ENCODE data around the gene TAF4B. TPM values are rescaled to one million over a fixed set of nuclear protein-coding genes. Genes with fewer than 3 reads are reported as not detected.
A peak's percentile ranks its signal among the peaks of the same experiment; 100 is the strongest.

TAF4B gene
- total and polyA plus RNA-seq, 9 of the 15 experiments (the other 6 are each of a cell fraction or from before 2014, with no cell fraction given) = 4.5 to 25.3 (median 20.5) TPM

DNA sequence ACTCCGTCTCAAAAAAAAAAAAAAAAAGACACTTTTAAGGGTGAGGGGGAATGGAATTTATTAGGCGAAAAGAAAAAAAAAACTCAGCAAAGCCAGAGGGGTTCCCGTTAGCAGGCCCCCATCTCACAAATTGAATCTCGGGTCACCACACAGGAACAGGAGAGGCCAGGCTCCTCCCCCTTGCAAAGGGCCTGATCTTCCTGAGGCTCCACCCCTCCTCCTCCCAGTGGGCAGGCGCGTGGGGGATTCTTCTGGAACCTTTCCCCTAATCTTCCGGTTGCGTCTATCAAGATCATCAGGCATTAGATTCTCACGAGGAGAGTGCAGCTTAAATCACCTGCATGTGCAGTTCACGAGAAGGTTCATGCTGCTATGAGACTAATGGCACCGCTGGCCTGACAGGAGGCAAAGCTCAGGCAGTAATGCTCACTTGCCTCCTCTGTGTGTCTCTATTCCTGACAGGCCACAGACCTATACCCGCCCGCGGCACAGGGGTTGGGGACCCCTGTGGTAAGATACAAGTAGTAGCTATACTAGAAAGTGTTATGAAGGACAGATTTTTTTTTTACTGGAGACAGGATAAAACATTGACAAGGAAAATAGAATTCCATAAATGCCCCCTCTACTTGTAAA, 45.8 kb downstream of the TAF4B start:
- H3K4me2 ChIP-seq (ENCODE audit: insufficient read depth, low read length) = no peak overlapping the region
- POLR2A ChIA-PET = no interaction called here
- BruUV-seq (replicated peaks) = no TSS peak
- no peak for FAIRE-seq
- peaks cover 46% of the 10 kb centered on the region for H3K36me3 ChIP-seq (ENCODE audit: control insufficient read depth, insufficient read depth, low read length)
- WGBS (ENCODE audit: insufficient coverage, low coverage, missing lambda C conversion rate) = 77% methylated on average over 12 of the region's 14 CpGs
- H3K9me1 ChIP-seq (ENCODE audit: control insufficient read depth, insufficient read depth, low read length) = no peaks in the 10 kb centered on the region
- in situ Hi-C loops (cut with MboI) = no loop called here
- no peak overlapping the region for H3K4me3 ChIP-seq
- H2AFZ ChIP-seq (ENCODE audit: low read depth, low read length) = no peak overlapping the region
- intact Hi-C loops (cut with micrococcal nuclease) = loop anchor here (5.0 kb wide), 1 partner anchor 45 kb away; the partner anchor contains the start of gene TAF4B
- no peaks in the 10 kb centered on the region for H4K20me1 ChIP-seq (replicated peaks; ENCODE audit: control insufficient read depth, insufficient read depth, low read length)
- H3K27ac ChIP-seq (ENCODE audit: extremely low read depth, low read depth, low read length) = no peak overlapping the region
- H3K4me1 ChIP-seq (replicated peaks in 1 of 2; ENCODE audit: control insufficient read depth in 2 of 2, insufficient read depth in 2 of 2, low read length in 2 of 2) = no peaks in the 10 kb centered on the region; a peak in 1 of 5 replicates
- peak; percentile 69 for ATAC-seq
- no peak for DNase-seq (ENCODE audit: extremely low read depth in 1 of 4, low spot score in 3 of 4)
- H3K9ac ChIP-seq (ENCODE audit: insufficient read depth in 1 of 2, low read depth in 2 of 2, low read length in 2 of 2) = no peak overlapping the region
- TF ChIP-seq HCFC1 (IDR thresholded peaks at IDR 0.05; ENCODE audit: low read depth, low read length) = no peak
- no peak for TF ChIP-seq CCNT2 (IDR thresholded peaks at IDR 0.05; ENCODE audit: borderline replicate concordance, extremely low read depth, insufficient read length, low read depth, low read length)
- no peak for TF ChIP-seq GTF2E2 (tag; IDR thresholded peaks at IDR 0.05)
- no peaks in the 10 kb centered on the region for H3K9me3 ChIP-seq (replicated peaks; ENCODE audit: control insufficient read depth, insufficient read depth, low read depth, low read length)
- CTCF ChIA-PET (ENCODE audit: low intra/inter-chr PET ratio) = no interaction called here
- no peaks in the 10 kb centered on the region for H3K79me2 ChIP-seq (ENCODE audit: control insufficient read depth, insufficient read depth, low read length)
- H3K27me3 ChIP-seq (ENCODE audit: control insufficient read depth in 2 of 2, insufficient read depth in 2 of 2, low read length in 2 of 2) = no peaks in the 10 kb centered on the region

DNA sequence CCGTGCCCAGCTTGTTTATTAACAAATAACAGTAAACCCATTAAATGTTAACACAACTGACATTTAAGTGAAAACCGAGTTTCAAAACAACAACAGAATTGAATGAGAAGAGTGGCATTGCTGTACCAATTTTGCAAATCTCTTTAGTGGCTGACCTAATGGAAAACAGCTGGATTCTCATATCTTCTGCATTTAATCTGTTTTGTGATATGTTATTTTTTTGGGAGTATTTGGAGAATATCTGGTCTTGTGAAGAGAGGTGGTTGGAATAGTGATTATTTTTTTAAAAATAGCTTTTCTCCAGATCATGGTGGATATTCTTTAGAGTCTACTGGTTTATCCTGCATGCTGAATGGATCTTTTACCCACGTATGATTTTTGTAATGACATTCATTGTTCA, 51.1 kb downstream of the TAF4B start:
- ATAC-seq (no peak), FAIRE-seq (no peak), DNase-seq (ENCODE audit: extremely low read depth in 1 of 4, low spot score in 3 of 4) (no peak)
- Histone ChIP-seq H3K4me3 (no peak overlapping the region), H3K79me2 (ENCODE audit: control insufficient read depth, insufficient read depth, low read length) (no peaks in the 10 kb centered on the region), H3K9me3 (replicated peaks; ENCODE audit: control insufficient read depth, insufficient read depth, low read depth, low read length) (no peaks in the 10 kb centered on the region), H3K27ac (ENCODE audit: extremely low read depth, low read depth, low read length) (no peak overlapping the region), H4K20me1 (replicated peaks; ENCODE audit: control insufficient read depth, insufficient read depth, low read length) (no peaks in the 10 kb centered on the region), H3K36me3 (ENCODE audit: control insufficient read depth, insufficient read depth, low read length) (peaks cover 46% of the 10 kb centered on the region; the same call in 2 of the 3 replicates), H3K9me1 (ENCODE audit: control insufficient read depth, insufficient read depth, low read length) (no peaks in the 10 kb centered on the region), H3K9ac (ENCODE audit: insufficient read depth in 1 of 2, low read depth in 2 of 2, low read length in 2 of 2) (no peak overlapping the region), H2AFZ (ENCODE audit: low read depth, low read length) (no peak overlapping the region), H3K27me3 (ENCODE audit: control insufficient read depth in 2 of 2, insufficient read depth in 2 of 2, low read length in 2 of 2) (no peaks in the 10 kb centered on the region), H3K4me2 (ENCODE audit: insufficient read depth, low read length) (no peak overlapping the region), H3K4me1 (replicated peaks in 1 of 2; ENCODE audit: control insufficient read depth in 2 of 2, insufficient read depth in 2 of 2, low read length in 2 of 2) (no peaks in the 10 kb centered on the region)
- intact Hi-C loops (cut with micrococcal nuclease) (no loop called here), in situ Hi-C loops (cut with MboI) (no loop called here)
- WGBS (ENCODE audit: insufficient coverage, low coverage, missing lambda C conversion rate) = 67% methylated on average over 3 of the region's 3 CpGs
- ChIA-PET CTCF (ENCODE audit: low intra/inter-chr PET ratio) (no interaction called here), POLR2A (interaction anchor here (0.7 to 1.6 kb wide), 4 partner anchors 9 to 60 kb away, joined by 3 to 6 read pairs (median 4); no protein-coding TSS in a partner anchor)
- no TSS peak for BruUV-seq (replicated peaks)
- no peak for TF ChIP-seq SRSF3 (IDR thresholded peaks at IDR 0.05; ENCODE audit: insufficient read depth, low read length)
- no peak for TF ChIP-seq ZFP36 (IDR thresholded peaks at IDR 0.05; ENCODE audit: low read depth, low read length, partially characterized antibody)
- no peak for TF ChIP-seq PURB (CRISPR knock-in tag; IDR thresholded peaks at IDR 0.05; ENCODE audit: low read depth)
- TF ChIP-seq, protein P1, sequence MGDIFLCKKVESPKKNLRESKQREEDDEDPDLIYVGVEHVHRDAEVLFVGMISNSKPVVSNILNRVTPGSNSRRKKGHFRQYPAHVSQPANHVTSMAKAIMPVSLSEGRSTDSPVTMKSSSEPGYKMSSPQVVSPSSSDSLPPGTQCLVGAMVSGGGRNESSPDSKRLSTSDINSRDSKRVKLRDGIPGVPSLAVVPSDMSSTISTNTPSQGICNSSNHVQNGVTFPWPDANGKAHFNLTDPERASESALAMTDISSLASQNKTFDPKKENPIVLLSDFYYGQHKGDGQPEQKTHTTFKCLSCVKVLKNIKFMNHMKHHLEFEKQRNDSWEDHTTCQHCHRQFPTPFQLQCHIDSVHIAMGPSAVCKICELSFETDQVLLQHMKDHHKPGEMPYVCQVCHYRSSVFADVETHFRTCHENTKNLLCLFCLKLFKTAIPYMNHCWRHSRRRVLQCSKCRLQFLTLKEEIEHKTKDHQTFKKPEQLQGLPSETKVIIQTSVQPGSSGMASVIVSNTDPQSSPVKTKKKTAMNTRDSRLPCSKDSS (IDR thresholded peaks at IDR 0.05; ENCODE audit: low read depth, partially characterized antibody) = no peak
- TF ChIP-seq ATF7 (IDR thresholded peaks at IDR 0.05) = no peak
- no peak for TF ChIP-seq ASH1L (IDR thresholded peaks at IDR 0.05; ENCODE audit: borderline replicate concordance, low read depth, partially characterized antibody)
- TF ChIP-seq CBX3 (IDR thresholded peaks at IDR 0.05; ENCODE audit: borderline replicate concordance in 1 of 2, low read length in 2 of 2) = no peak
- no peak for TF ChIP-seq NFYB (IDR thresholded peaks at IDR 0.05; ENCODE audit: extremely low read depth, insufficient read length)
- no peak for TF ChIP-seq HNRNPK (IDR thresholded peaks at IDR 0.05; ENCODE audit: low read depth, low read length, poor library complexity, severe bottlenecking)
- TF ChIP-seq U2AF2 (optimal IDR thresholded peaks at IDR 0.05; ENCODE audit: low read depth, low read length) = no peak
- no peak for TF ChIP-seq ZNF507 (tag; conservative IDR thresholded peaks at IDR 0.05)
- no peak for TF ChIP-seq SP2 (IDR thresholded peaks at IDR 0.05; ENCODE audit: extremely low read depth, low read depth, low read length, poor library complexity, severe bottlenecking)
